HUES64 (cell line): ENCODE results near the gene CASK.

Source experiments
- H3K27ac ChIP-seq: 2 replicates; pipeline ENCODE4 v1.7.0; 2013; ENCODE audit warnings: low read depth, low read length, inconsistent platforms
- H3K27me3 ChIP-seq: 2 replicates; pipeline ENCODE4 v1.6.1; 2013; ENCODE audit warnings: mild to moderate bottlenecking, low read length; ENCODE audit not compliant: insufficient read depth
- H3K36me3 ChIP-seq: 2 replicates; pipeline ENCODE4 v1.6.1; 2013; ENCODE audit warnings: mild to moderate bottlenecking, low read length; ENCODE audit not compliant: insufficient read depth
- H3K4me1 ChIP-seq: 2 replicates; pipeline ENCODE4 v1.6.1; 2013; ENCODE audit warnings: mild to moderate bottlenecking, low read length, moderate library complexity; ENCODE audit not compliant: insufficient read depth
- H3K4me3 ChIP-seq: 2 replicates; pipeline ENCODE4 v1.5.1; 2013; ENCODE audit warnings: mild to moderate bottlenecking, low read length, moderate library complexity
- H3K9ac ChIP-seq: 2 replicates; pipeline ENCODE4 v1.6.1; 2013; ENCODE audit warnings: mild to moderate bottlenecking, low read depth, low read length
- H3K9me3 ChIP-seq: 2 replicates; pipeline ENCODE4 v1.6.1; 2013; ENCODE audit warnings: low read depth, low read length; ENCODE audit not compliant: insufficient read depth
- WGBS: fragments of 150-250, 120-280 bp; methylation state at CpG from one replicate; pipeline ENCODE4 v1.1.7; 2013; ENCODE audit warnings: missing lambda C conversion rate; 5-methylcytosine and 5-hydroxymethylcytosine counted together

Gene CASK

GRCh38 chrX:41563876-41564275 lies 359.5 kb downstream of the CASK start:
- 0 out of 2 replicates have a peak, but pooled peaks cover 4% of the 10 kb centered on the region for H3K4me1 ChIP-seq
- H3K4me3 ChIP-seq, result no peak overlapping the region
- H3K36me3 ChIP-seq, result peaks cover 5% of the 10 kb centered on the region; the same call in 1 of the 2 replicates
- no peak overlapping the region for H3K27ac ChIP-seq
- H3K9ac ChIP-seq, result no peak overlapping the region
- H3K27me3 ChIP-seq, result no peaks in the 10 kb centered on the region
- H3K9me3 ChIP-seq, result no peaks in the 10 kb centered on the region
- WGBS, result no CpG with 5 or more reads among the region's 3 CpGs

DNA sequence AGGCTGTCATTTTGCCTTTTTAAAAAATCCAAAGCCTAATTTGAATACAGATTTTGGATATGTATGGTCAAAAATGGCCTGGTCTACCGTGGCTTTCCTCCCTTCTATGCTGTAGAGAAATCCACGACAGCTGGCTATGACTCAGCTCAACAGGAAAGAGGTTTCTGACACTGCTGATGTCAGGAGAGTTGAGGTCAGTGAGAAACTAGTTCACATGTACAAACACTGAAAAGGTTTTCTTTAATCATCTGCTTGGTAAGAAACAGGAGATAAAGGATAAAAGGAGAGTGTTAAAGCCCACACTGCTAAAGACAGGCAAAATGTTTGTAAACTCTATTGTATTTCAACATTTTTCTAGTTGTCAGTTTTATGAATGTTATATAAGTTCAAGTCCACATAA lies 362.3 kb downstream of the CASK start:
- no peak overlapping the region for H3K9ac ChIP-seq
- no peaks in the 10 kb centered on the region for H3K27me3 ChIP-seq
- no peak overlapping the region for H3K27ac ChIP-seq
- WGBS, result 64% methylated on average over 2 of the region's 2 CpGs
- H3K9me3 ChIP-seq, result no peaks in the 10 kb centered on the region
- H3K4me1 ChIP-seq, result 0 out of 2 replicates have a peak, but pooled peaks cover 4% of the 10 kb centered on the region
- 0 out of 2 replicates have a peak, but pooled peaks cover 2% of the 10 kb centered on the region for H3K36me3 ChIP-seq
- no peak overlapping the region for H3K4me3 ChIP-seq

DNA sequence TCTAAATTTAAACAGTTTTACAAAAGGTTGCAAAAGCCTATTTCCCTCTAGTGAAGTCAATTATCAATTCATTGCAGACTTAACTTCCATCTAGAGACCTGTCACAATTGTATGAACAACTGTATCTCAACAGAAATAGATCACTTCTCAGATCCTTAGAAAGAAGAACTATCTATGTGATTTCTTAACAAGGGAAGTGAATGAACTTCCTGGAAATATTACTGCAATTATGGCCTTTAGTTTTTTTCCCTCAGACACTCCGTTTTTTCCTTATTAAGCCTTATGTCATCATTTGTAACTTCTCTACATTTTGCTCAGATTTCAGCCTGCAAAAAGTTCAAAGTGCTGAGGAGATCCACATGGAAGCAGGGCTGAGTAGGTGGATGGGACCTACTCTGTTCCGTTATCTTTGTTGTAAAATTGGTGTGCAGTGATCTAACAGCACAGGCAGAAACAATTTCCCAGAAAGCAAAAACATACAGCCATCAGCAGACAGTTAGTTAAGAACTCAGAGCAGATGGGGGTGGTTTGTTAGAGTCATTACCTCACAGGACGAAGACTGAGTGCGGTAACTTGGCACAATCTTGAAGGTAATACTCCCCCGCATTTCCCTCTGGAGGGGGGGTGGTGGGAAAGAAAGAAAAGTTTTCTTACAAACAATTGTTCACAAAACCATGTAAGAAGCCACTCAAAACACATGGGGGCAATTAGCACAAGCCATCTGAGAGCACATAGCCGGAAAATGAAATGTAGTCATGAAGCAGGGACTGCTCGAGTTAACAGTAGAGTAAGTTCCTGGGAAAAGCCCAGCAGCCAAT lies 363.9 kb downstream of the CASK start:
- H3K9me3 ChIP-seq, result no peaks in the 10 kb centered on the region
- no peak overlapping the region for H3K27ac ChIP-seq
- H3K4me3 ChIP-seq, result no peak overlapping the region
- 0 out of 2 replicates have a peak, but pooled peaks cover 2% of the 10 kb centered on the region for H3K36me3 ChIP-seq
- no peaks in the 10 kb centered on the region for H3K27me3 ChIP-seq
- no peak overlapping the region for H3K9ac ChIP-seq
- WGBS, result 84% methylated on average over 6 of the region's 7 CpGs
- H3K4me1 ChIP-seq, result 0 out of 2 replicates have a peak, but pooled peaks cover 4% of the 10 kb centered on the region

DNA sequence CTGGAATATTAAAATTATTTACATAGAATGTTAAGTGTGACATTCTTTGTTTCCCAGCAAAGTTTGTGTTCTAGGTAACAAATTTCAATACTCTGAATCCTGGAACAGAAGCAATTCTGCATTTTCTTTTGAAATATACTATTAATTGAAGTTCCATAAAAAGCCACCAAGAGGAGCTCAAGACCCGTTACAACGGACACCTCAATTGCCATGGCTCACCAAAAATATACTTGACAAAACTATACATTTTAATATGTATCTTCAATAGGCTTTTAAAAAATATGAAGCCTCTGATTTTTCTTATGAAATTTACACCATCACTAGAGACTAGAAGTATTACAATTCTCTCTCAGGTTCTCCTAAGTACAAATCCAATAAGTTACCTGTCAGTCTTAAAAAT lies 364.8 kb downstream of the CASK start:
- no CpG with 5 or more reads among the region's 2 CpGs for WGBS
- H3K27me3 ChIP-seq, result no peaks in the 10 kb centered on the region
- no peak overlapping the region for H3K27ac ChIP-seq
- no peak overlapping the region for H3K9ac ChIP-seq
- 0 out of 2 replicates have a peak, but pooled peaks cover 2% of the 10 kb centered on the region for H3K36me3 ChIP-seq
- H3K4me3 ChIP-seq, result no peak overlapping the region
- 0 out of 2 replicates have a peak, but pooled peaks cover 4% of the 10 kb centered on the region for H3K4me1 ChIP-seq
- no peaks in the 10 kb centered on the region for H3K9me3 ChIP-seq

DNA sequence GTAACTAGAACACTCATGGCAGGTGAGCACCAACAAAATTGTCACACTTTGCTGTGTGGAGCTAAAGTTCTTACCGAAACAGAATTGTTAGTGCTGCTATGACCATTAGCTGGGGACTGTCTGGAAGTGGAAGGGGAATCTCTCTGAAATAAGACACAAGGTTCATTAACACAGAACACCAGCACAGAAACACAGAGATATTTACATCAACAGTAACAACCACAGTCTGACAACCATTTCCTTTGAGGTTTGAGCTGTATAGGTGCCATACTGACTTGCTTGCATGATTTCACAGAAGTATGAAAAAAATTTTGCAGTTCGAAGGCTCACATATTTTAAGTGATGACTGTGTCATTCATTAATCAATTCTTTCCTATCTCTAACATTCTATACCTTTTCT lies 366.4 kb downstream of the CASK start:
- 95% methylated on average over 2 of the region's 2 CpGs for WGBS
- no peak overlapping the region for H3K27ac ChIP-seq

GRCh38 chrX:41553688-41554087 lies 369.7 kb downstream of the CASK start:
- Histone ChIP-seq H3K27me3 (no peaks in the 10 kb centered on the region), H3K4me3 (no peak overlapping the region), H3K9me3 (no peaks in the 10 kb centered on the region), H3K36me3 (peaks cover 2% of the 10 kb centered on the region; the same call in 1 of the 2 replicates), H3K9ac (no peak overlapping the region), H3K4me1 (no peaks in the 10 kb centered on the region), H3K27ac (no peak overlapping the region)
- WGBS, result 100% methylated on average over 4 of the region's 6 CpGs

More for the DNA sequence above, 366.4 kb downstream of the CASK start:
- H3K9ac ChIP-seq, result no peak overlapping the region
- 0 out of 2 replicates have a peak, but pooled peaks cover 4% of the 10 kb centered on the region for H3K4me1 ChIP-seq
- peaks cover 2% of the 10 kb centered on the region; the same call in 1 of the 2 replicates for H3K36me3 ChIP-seq
- H3K9me3 ChIP-seq, result no peaks in the 10 kb centered on the region
- no peaks in the 10 kb centered on the region for H3K27me3 ChIP-seq
- H3K4me3 ChIP-seq, result no peak overlapping the region

DNA sequence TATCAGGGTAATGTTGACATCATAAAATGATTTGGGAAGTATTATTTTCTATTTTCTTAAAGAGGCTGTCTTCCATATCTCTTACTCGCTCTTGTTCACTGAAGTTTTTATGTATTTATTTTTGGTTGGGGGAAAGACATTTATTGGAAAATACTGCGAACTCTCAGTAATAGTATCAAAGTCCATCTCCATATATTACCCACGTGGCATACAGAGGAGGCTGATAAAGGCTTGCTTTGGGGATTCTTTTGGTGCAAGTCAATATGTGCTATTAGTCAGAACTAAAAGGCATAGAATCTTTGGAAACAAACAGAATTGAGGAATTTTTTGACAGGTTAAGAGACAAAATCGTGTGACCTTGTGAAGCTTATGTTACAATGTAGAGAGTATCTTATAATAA lies 374.9 kb downstream of the CASK start:
- no peak overlapping the region for H3K4me3 ChIP-seq
- H3K9me3 ChIP-seq, result no peaks in the 10 kb centered on the region
- H3K4me1 ChIP-seq, result no peaks in the 10 kb centered on the region
- no peaks in the 10 kb centered on the region; the same call in 1 of the 2 replicates for H3K36me3 ChIP-seq
- H3K27ac ChIP-seq, result no peak overlapping the region
- H3K27me3 ChIP-seq, result no peaks in the 10 kb centered on the region
- WGBS, result 90% methylated on average over 1 of the region's 4 CpGs
- no peak overlapping the region for H3K9ac ChIP-seq

DNA sequence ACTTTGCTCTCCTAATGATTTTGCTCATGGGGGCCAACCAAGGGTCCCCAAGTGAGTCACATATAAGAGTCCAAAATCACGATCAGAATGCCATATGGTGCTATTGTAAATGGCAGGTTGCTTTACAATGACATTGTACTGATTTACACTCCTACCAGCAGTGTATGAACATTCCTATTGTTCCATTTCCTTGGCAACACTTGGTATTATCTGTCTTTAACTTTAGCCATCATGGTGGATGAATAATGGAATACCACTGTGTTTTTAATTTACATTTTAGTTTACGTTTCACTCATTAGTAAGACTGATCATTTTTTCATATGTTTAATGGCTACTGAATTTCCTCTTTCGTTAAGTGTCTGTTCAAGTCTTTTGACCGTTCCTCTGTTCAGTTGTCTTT lies 379.7 kb downstream of the CASK start:
- Histone ChIP-seq H3K4me3 (no peak overlapping the region), H3K27ac (no peak overlapping the region), H3K4me1 (no peaks in the 10 kb centered on the region), H3K27me3 (no peaks in the 10 kb centered on the region), H3K36me3 (peaks cover 8% of the 10 kb centered on the region; the same call in 1 of the 2 replicates), H3K9ac (no peak overlapping the region), H3K9me3 (no peaks in the 10 kb centered on the region)
- 93% methylated on average over 3 of the region's 4 CpGs for WGBS

DNA sequence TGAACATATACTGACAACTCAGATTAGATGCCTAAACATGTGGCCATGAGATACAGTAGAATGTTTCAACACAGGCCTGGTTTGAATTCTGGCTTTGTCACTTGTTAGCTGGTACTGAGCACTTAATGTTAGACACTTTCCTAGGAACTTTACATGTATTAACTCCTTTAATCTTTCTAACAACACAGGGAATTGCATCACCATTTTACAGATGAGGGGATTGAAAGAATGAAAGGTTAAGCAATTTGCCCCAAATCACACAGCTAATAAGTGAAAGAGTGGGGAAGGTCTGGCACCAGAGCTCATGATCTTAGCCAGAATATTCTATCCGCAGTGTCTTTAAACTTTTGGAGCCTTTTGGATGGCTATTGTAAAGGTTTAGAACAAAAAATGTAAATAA lies 380.3 kb downstream of the CASK start:
- H3K27ac ChIP-seq, result no peak overlapping the region
- peaks cover 8% of the 10 kb centered on the region; the same call in 1 of the 2 replicates for H3K36me3 ChIP-seq
- whole genome bisulfite sequencing, result 100% methylated on average over 1 of the region's 1 CpG
- no peaks in the 10 kb centered on the region for H3K9me3 ChIP-seq
- no peaks in the 10 kb centered on the region for H3K4me1 ChIP-seq
- no peak overlapping the region for H3K4me3 ChIP-seq
- no peak overlapping the region for H3K9ac ChIP-seq
- H3K27me3 ChIP-seq, result no peaks in the 10 kb centered on the region

- Histone ChIP-seq H3K27ac (no peak overlapping the region), H3K36me3 (peaks cover 8% of the 10 kb centered on the region; the same call in 1 of the 2 replicates), H3K9ac (no peak overlapping the region), H3K9me3 (no peaks in the 10 kb centered on the region), H3K27me3 (no peaks in the 10 kb centered on the region), H3K4me3 (no peak overlapping the region), H3K4me1 (no peaks in the 10 kb centered on the region)
- no CpG with 5 or more reads among the region's 1 CpG for WGBS
These were observed 380.8 kb downstream of the CASK start for GRCh38 chrX:41542536-41542935.

DNA sequence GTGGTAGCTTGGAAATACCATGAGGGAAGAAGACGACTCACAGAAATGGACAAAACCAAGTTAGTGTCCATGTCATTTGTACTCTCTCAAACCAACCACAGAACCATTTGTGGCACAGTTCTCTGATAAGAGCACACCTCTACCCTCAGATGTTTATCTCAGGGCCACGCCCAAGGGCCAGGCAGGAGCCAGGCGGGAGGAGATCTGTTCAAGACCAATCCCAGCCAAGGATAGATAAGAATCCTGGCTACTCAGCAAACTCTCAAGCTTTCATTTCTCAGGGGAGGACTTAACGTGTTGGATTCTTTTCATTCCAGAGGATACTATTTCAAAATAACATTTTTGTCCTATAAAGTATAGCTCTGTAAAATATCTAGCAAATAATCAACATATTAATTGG lies 381.2 kb downstream of the CASK start:
- Histone ChIP-seq H3K9me3 (no peaks in the 10 kb centered on the region), H3K36me3 (peaks cover 8% of the 10 kb centered on the region; the same call in 1 of the 2 replicates), H3K4me3 (no peak overlapping the region), H3K27me3 (no peaks in the 10 kb centered on the region), H3K4me1 (no peaks in the 10 kb centered on the region), H3K9ac (no peak overlapping the region), H3K27ac (no peak overlapping the region)
- 92% methylated on average over 3 of the region's 4 CpGs for WGBS
